GM21526 (cell line): ENCODE measurements around the gene IL36A.

ENCODE experiments used
- ATAC-seq: cut with Tn5 transposase; IDR thresholded peaks from one replicate; pipeline ENCODE4 v1.9.1; 2021; ENCODE audit warnings: moderate library complexity; ENCODE audit not compliant: unreplicated experiment, low FRiP score

IL36A gene, protein sequence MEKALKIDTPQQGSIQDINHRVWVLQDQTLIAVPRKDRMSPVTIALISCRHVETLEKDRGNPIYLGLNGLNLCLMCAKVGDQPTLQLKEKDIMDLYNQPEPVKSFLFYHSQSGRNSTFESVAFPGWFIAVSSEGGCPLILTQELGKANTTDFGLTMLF

DNA sequence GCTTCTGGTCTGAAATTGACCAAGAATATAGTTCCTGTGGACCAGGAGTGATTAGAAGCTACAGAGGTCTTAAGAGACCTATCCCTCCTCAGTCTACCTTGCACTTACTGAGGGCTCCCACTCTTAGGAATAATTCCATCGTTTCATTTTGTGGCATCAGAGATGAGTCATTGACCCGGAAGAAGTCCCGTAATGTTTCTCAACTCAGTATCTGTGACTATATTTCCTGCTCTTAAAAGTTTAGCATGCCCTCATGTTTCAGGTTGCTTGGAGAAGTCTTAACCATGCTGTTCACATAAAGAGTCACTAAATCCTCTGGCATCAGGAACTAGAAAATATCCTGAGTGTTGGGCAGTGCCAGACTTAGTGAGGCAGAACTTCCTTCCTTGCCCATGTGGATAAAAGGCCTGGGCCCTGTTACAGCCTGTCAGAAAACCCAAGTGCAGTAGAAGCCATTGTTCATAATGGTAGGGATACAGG, at the start of gene IL36A:
TSS of gene IL36A (plus strand) at position 430 of the 480 bp plus-strand sequence. CDS start 413 bp downstream, outside the sequence.
- ATAC-seq = no peak

DNA sequence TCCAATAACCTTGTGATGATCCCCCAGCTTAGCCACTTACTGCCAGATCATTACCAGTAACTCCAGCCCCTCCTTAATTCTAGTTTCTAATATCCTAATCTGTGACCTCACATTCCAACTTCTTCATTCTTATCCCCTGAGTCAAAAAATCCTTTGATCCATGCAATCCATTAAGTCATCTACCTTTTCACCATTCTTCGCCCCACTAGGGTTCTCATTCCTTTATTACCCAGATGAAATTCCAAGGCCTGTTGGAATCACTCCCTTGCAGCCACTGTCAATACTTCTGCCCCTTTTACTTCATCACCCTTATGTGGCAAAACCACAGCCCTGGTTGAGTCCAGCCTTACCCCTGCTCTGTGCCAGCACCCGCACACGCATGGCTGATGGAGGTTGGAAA, 47.7 kb upstream of the IL36A start:
- no peak for ATAC-seq

DNA sequence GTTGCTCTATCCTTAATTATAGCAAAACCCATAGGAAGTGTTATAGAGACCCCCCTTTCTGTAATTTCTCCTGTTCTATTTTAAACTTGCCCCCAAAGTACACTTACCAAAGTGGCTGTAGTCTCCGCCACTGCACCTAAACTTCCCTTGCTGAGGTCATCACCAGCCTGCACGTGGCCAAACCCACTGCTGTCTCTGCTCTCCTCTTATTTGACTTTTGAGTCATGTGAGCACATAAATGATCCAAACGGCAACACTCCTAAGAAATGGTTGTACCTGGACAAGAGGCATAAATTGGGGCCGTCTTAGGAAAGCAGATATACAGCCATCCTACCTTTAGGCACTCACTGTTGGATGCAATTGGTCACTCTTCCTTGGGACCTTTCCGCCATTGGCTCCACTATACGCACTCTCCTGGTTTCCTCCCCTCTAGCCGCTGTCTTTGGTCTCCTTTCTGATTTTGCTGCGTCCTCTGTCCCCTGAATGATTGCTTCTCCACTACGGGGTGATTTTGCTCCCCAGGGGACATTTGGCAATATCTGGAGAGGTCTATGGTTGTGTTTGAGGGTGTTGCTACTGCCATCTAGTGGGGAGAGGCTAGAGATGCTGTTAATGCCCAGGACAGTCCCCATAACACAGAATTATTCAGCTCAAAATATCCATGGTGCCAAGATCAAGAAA, 46.7 kb upstream of the IL36A start:
- no peak for ATAC-seq

DNA sequence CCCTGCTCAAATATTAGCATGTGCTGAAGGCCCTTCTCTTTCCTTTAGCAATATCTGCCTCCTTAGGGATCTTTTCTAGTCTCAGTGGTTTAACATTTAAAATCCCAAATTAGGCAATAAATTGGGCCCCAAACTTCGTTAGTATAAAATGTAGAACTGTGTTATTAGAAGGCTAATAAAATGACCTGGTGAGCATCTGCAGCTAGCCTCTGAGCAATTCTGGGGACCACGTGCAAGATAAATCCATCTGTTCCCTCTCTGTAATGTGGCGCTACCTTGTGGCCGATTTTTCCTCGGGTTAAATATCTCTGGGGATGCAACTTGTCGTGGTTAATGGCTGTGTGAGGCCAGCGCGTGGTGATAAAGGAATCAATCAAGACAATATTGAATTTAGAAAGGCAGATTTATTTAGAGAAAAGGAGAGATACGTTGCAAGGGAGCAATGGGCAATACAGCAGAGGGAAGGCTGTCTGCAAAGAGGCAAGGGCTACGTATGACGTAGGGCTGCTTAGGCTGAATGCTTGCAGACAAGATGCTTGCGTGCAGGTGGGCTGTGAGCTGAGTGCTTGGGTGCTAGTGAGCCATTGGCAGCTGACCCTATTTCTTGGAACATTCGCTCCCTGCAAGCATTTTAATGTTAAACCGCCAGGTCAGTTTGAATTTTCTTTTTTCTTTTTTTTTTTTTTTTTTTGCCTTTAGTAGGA, 46.0 kb upstream of the IL36A start:
- no peak for ATAC-seq

DNA sequence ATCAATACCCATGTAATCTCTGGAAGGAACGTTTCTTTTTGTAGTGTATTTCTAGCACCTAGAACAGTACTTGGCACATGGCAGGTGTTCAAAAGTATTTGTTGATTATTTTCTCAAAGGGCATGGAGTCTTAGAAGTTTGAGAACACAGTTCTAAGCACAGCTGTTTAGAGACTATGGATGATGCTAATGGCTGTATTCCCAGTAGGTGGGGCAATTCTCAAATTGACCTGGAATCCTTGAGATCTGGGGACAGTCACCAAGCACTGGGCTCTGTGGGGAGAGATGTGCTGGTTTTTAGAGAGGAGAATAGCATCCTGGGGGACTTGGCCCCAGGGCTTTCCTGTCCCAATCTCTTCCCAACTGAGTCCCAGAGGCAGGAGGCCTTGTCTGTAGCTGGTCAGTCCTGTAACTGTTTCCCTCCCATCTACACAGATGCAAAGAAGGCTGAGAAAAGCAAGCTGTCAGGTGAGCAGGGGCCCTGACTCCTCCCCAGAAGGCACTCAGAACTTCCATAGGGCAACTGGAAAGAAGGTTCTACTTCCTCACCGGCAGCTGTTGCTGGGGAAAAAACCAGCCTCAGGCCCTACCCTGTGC, 44.9 kb upstream of the IL36A start:
- no peak for ATAC-seq

DNA sequence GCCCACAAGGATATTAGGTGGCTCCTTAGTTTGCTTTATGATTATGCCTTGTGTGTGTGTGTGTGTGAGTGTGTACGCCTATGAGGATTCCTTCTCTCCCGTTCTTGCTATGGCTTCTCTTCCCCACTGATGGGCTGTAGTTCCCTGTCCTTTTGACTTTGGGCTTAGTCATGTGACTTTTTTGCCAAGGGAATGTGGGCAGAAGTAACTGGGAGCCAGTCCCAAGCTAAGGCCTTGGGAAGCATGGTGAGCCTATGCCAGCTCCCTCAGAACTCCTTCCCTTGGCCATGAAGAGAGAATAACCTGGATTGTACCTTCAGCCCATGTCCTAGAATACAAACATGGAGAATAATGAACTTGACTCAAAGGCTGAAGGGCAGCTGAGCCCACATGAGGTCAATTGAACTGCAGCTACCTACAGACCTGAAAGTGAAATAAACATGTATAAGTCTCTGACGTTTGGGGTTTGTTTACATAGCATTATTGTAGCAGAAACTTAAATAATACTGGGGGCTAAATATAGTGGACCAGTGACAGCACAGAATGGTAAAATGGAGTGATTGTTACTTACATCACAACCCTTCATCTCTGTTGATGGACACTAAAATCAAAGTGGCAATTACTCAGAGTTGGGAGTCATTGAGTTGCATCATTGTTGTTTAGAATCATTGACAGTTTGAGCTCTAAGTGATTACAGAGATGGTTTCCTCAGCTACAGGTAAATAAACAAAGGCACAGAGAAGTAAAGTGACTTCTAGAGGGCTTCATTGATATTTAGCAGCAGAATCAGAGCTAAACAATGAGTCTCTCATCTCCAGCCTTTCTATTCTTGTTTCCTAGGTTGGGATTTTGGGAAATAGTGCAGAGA, 42.7 kb upstream of the IL36A start:
- ATAC-seq = no peak

DNA sequence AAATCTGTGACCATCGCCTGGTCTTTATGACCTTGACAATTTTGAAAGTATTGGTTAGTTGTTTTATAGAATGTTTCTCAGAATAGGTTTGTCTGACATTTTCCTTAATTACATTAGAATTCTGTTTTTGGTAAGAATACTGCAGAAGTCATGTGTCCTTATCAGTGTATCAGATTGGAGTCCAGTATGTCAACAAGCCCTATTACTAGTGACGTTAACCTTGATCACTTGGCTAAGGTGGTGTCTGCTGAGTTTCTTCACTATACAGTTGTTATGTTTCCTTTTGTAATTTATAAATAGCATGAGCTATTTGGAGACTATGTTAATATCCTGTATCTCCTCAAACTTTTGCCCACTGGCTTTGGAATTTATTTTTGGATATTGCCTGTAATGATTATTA, 38.2 kb upstream of the IL36A start:
- no peak for ATAC-seq

DNA sequence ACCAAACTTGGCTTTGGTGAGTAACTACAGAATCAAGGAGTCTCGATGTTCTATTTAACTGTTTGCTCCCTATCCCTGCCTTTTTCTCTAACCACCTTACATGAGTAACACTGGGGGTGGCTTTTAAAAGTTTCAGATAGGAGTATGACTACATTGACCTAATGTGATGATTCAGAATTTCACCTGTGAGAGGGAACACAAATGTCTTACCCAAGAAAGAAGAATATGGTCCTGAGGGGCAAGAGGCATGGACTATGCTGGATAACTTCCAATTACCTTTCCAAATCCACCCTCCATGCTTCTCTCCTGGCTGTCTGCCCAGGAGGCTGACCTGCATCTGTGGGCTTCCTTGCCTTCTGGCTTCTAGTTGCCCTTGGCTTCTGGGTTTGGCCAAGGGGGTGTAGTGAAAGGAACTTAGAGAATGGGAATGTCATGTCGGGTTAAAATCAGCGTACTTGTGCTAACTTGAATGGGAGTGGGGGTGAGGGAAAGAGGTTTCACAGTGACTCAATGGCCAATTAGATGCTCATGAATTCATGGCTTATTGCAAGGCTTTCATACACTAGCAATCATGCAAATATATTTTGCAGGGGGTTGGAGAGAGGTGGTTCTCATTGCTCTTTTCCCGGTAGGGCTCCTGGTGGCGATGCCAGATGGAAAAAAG, 32.7 kb upstream of the IL36A start:
- ATAC-seq = no peak

DNA sequence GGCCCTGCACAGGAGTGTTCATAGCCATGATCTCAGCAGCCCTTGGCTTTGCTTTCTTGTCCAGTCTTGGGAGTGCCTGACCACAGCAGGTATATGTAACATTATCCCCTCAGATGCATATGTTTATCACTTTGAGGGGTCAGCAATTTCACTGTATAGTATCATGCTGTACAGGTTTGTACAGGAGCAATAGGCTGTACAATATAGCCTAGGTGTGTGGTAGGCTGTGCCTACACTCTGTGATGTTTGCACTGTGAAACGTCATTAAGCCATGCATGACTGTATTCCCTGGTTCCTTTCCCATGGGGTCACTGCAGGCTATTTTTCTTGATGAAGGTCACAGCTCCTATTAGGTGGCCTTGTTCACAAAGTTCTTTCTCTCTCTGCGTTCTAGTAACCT, 32.1 kb upstream of the IL36A start:
- ATAC-seq = no peak

DNA sequence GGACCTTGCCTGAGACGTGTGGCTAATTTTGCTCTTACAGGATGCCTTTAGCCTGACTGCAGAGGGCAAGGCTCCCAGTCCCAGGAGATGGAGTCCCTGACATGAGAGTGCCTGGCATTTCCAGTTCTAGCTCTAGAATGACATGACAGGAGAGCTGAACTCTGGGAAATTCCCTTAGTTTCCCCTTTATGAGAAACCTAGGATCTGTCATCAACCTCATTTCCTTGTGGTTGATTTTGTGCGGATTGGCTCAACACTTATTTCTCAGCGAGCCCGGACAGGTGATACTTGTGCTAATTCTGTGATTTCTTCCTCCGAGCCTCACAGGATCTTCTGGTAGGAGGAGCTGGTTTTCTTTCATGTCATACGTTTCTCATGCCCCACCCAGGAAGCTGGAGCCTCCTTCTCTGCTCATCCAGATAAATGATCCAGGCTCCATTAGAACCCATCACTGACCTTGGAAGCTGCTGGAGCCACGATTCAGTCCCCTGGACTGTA, 27.7 kb upstream of the IL36A start, which contains the start of gene IL36G:
TSS of gene IL36G (plus strand) at position 448 of the 498 bp plus-strand sequence. CDS start 633 bp downstream, outside the sequence.
- ATAC-seq = no peak

DNA sequence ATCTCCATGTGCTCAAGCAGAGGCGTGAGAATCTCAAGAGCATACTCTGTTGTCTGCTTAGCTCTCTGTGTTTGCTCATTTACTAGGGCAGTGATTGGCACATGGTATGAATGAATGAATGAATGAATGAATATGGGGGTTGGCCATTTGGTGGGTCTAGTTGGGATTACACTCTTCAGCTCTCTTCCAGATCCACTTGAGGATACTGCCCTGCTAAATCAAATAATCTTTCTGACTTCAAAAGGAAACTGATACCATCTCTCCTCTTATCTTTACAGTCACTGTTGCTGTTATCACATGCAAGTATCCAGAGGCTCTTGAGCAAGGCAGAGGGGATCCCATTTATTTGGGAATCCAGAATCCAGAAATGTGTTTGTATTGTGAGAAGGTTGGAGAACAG, 25.5 kb upstream of the IL36A start:
- ATAC-seq = no peak

DNA sequence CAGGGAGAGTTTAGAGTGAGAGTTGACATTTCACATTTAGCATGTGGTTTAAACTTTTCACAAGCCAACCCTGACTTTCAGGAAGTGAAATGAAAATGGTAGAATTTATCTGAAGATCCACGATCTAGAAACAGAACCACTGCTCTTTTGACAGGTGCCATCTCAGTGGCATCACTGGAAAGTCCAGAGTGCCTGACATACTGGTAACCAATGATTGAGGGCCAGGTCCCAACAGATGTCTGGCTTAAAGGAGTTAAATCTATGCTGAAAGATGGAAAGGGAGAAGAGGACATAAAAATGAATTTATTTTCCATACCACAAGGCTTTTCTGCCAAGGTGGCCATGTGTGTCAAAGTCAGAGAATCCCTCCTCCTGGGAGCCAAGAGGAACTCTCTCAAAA, 24.7 kb upstream of the IL36A start:
- ATAC-seq = no peak

DNA sequence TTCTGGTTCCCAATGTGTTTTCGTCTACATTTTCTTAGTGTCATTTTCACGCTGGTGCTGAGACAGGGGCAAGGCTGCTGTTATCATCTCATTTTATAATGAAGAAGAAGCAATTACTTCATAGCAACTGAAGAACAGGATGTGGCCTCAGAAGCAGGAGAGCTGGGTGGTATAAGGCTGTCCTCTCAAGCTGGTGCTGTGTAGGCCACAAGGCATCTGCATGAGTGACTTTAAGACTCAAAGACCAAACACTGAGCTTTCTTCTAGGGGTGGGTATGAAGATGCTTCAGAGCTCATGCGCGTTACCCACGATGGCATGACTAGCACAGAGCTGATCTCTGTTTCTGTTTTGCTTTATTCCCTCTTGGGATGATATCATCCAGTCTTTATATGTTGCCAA, 20.2 kb upstream of the IL36A start:
- no peak for ATAC-seq

DNA sequence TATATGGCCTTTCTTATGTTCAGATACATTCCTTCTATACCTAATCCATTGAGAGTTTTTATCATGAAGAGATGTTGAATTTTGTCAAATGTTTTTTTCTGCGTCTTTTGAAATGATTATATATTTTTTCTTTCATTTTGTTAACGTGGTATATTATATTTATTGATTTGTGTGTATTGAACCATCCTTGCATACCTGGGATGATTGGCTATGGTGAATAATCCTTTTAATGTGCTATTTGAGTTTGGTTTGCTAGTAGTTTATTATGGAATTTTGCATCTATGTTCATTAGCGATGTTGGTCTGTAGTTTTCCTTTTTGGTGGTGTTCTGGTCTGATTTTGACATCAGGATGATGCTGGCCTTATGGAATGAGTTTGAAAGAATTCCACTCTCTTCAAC, 15.6 kb upstream of the IL36A start:
- no peak for ATAC-seq

DNA sequence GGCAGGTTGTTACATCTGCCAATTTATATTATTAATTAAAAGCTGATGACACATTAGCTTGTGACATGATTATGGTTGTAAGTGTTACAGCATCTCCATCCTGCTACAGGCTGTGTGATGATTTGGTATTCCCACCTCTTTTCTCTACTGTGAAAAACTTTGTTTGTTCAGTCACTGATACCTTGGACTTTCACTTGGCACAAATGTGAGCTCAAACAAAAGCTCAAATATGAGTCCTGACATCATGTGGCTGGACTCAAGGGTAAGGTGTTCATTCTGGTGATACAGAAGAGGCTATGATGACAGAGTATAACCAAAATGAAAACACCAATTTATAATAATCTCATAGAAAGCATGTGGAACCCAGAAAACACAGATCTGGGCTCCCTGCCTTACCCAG, 11.4 kb upstream of the IL36A start:
- ATAC-seq = no peak

DNA sequence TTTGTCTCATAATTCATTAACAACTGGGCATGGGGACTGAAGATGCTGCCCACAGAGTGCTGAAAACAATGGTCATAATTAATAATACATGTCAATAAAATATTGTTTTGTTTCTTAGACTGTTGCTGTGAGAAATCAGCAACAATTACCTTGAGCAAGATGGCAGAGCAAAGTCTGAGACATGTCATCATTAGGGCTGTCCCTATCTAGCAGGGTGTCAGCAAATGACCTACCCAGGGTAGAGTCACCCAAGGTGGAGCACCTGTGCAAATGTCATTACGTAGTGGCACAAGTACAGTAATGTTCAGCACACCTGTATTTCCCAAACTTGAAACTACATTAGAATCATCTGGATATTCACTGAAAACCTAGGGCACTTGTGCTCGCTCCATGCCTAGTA, 10.6 kb upstream of the IL36A start:
- ATAC-seq = no peak

DNA sequence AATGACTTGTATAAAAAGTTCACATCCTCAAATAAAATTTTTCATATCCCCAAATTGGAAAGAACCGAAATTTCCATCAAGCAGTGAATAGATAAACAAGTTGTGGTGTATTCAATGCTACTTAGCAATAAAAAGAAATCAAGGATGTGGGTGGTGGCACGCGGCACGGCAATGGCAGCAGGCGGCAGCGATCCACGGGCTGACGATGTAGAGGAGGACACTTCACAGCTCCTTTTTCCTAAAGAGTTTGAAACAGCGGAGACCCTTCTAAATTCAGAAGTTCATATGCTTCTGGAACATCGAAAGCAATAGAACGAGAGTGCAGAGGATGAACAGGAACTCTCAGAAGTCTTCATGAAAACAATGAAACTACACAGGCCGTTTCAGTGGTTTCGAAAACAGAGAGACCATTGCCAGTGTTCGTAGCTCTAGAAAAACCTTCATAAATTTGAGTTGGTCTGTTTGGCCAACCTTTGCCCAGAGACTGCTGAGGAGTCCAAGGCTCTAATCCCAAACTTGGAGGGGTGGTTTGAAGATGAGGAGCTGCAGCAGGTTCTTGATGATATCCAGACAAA, 9.8 kb upstream of the IL36A start:
- no peak for ATAC-seq

DNA sequence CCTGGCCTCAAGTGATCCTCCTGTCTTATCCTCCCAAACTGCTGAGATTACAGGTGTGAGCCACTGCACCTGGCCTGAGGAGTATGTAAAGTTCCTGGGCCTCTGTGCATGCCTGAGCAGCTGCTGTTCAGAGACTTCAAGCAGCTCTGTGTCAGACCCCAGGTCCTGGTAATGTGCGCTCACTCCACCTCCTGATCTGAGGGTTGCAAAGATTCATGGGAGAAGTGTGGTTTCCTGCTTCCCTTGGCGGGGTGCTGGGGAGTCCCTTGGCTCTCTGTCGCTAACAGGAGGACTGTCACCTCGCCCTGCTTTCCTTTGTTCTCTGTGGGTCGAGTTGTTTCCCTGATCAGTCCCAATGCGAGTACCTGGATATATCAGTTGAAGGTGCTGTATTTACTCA, 8.6 kb upstream of the IL36A start:
- ATAC-seq = no peak

DNA sequence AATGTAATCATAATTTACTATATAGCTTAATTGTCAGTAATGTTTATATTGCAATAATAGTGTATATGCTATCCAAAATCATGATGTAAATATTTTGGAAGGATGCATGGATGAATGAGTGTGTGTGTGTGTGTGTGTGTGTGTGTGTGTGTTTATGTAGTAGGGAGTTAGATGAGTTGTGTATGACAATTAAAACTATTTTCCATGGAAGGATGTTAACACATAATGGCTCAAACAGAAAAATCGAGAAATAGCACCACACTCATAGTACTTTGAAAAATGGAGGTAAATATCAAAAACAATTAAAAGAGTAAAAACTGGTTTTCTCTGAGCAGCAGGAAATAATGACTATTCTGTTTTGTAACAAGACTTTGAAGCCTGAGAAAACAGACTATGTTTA, 8.1 kb upstream of the IL36A start:
- no peak for ATAC-seq
